Stomach (tissue), 4 donors: ENCODE measurements around the gene PIGW.

Source experiments
- EP300 ChIP-seq: sonication (generic); formaldehyde crosslinking; IDR thresholded peaks from one replicate; pipeline ENCODE4 v1.6.1; 2017; ENCODE audit warnings: antibody characterized with exemption
- POLR2A ChIP-seq, 4 donors: fragments of 450-650 bp; IDR thresholded peaks; one replicate each; pipeline ENCODE4 v1.6.1; 2016; ENCODE audit warnings: antibody characterized with exemption in 4 of 4, control low read depth in 2 of 4, mild to moderate bottlenecking in 1 of 4, moderate library complexity in 1 of 4
- POLR2AphosphoS5 ChIP-seq, 3 donors: sonication (generic); formaldehyde crosslinking; IDR thresholded peaks; one replicate each; pipeline ENCODE4 v1.6.1; 2016; ENCODE audit warnings: antibody characterized with exemption in 3 of 3
- TF ChIP-seq, protein P1 (sequence below), 7 experiments: fragments of 450-650 bp in 4 of 7; fragments of 200-600 bp in 3 of 7; sonication (generic) in 3 of 7; IDR thresholded peaks; one replicate each; pipeline ENCODE4 v1.5.1; 2016 to 2019; ENCODE audit warnings: antibody characterized with exemption in 7 of 7, control low read depth in 2 of 7, mild to moderate bottlenecking in 1 of 7

DNA sequence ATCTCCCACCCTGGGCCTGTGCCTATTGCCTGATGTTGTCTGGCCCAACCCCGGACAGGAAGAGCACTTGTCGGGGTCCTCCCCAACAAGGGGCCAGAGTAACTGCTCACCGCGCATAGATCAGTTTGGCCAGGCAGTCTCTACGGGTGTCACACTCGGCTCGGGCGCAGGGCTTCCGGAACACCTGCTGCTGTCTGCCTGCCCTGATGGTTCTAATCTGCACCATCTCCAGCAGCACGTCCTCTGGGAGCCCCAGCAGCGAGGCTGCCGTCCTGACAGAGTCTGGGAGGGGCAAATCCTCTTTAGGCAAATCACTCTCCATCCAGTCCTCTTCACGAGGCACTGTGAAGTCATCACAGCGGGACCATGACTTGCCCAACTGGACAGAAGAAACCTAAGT is 24.2 kb upstream of the PIGW start:
- TF ChIP-seq, protein P1, sequence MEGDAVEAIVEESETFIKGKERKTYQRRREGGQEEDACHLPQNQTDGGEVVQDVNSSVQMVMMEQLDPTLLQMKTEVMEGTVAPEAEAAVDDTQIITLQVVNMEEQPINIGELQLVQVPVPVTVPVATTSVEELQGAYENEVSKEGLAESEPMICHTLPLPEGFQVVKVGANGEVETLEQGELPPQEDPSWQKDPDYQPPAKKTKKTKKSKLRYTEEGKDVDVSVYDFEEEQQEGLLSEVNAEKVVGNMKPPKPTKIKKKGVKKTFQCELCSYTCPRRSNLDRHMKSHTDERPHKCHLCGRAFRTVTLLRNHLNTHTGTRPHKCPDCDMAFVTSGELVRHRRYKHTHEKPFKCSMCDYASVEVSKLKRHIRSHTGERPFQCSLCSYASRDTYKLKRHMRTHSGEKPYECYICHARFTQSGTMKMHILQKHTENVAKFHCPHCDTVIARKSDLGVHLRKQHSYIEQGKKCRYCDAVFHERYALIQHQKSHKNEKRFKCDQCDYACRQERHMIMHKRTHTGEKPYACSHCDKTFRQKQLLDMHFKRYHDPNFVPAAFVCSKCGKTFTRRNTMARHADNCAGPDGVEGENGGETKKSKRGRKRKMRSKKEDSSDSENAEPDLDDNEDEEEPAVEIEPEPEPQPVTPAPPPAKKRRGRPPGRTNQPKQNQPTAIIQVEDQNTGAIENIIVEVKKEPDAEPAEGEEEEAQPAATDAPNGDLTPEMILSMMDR (IDR thresholded peaks at IDR 0.05) = no peak
- TF ChIP-seq POLR2A (IDR thresholded peaks at IDR 0.05) (no peak), EP300 (no peak), POLR2AphosphoS5 (IDR thresholded peaks at IDR 0.05) (no peak)
